Fibroblast of lung (primary cell): ENCODE data around the gene DLG4.

Source experiments
- CTCF ChIP-seq, 2 donors: IDR thresholded peaks in 1 of 2; conservative IDR thresholded peaks in 1 of 2; 1 replicate in 1 of 2; 2 replicates in 1 of 2; pipeline ENCODE4 v1.5.1; 2011 to 2012; ENCODE audit warnings: low read length in 2 of 2, control low read depth in 1 of 2, inconsistent platforms in 1 of 2, low read depth in 1 of 2, mild to moderate bottlenecking in 1 of 2
- EZH2 ChIP-seq: IDR thresholded peaks from 2 replicates; pipeline ENCODE4 v1.5.1; 2012; ENCODE audit warnings: low read length, control low read depth, mild to moderate bottlenecking; ENCODE audit errors: missing control alignments

DNA sequence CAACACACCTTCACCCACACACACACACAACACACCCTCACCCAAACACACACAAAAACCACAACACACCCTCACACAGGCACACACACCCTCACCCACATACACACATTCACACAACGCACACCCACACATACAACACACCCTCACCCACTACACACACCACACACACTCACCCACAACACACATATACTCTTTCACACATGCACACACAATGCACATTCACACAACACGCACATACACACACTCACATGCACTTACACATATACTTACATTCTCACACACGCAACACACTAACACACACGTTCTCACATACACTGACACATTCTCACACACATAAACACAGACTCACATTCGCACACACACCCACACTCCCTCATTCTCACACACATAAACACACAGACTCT, 44.3 kb downstream of the DLG4 start:
- TF ChIP-seq CTCF (conservative IDR thresholded peaks at IDR 0.05 in 1 of 2, IDR thresholded peaks at IDR 0.05 in 1 of 2; ENCODE audit: low read depth in 1 of 2, low read length in 2 of 2): no peak
- no peak for TF ChIP-seq EZH2
